ENCODE results near the gene ZNF500. TPM values are rescaled to one million over a fixed set of nuclear protein-coding genes. Genes with fewer than 3 reads are reported as not detected.

The ZNF500 gene
- polyA plus RNA-seq (ENCODE audit: insufficient read length) = 13.9 TPM

- peak; percentile 98 for DNase-seq
These were observed at the start of gene ZNF500 for GRCh38 chr16:4766875-4767628. Gene ZNF500 (minus strand): TSS chr16:4767162. CDS start chr16:4765978, 1,184 bp downstream.

GRCh38 chr16:4814542-4815173, 47.7 kb upstream of the ZNF500 start:
- no peak for DNase-seq

GRCh38 chr16:4814046-4814445, 47.1 kb upstream of the ZNF500 start:
- no peak for DNase-seq

GRCh38 chr16:4813251-4814003, 46.5 kb upstream of the ZNF500 start:
- DNase-seq = no peak

- DNase-seq = no peak
These were observed 44.8 kb upstream of the ZNF500 start for GRCh38 chr16:4811773-4812172.

GRCh38 chr16:4811242-4811641, 44.3 kb upstream of the ZNF500 start:
- DNase-seq = no peak

- DNase-seq = no peak
These were observed 39.3 kb upstream of the ZNF500 start for GRCh38 chr16:4806280-4806679.

GRCh38 chr16:4805231-4805630, 38.3 kb upstream of the ZNF500 start:
- no peak for DNase-seq

GRCh38 chr16:4803898-4804762, 37.2 kb upstream of the ZNF500 start:
- no peak for DNase-seq

- no peak for DNase-seq
These were observed 36.5 kb upstream of the ZNF500 start for GRCh38 chr16:4803401-4803844.

GRCh38 chr16:4802659-4803287, 35.8 kb upstream of the ZNF500 start:
- peak; percentile 91 for DNase-seq

- DNase-seq = no peak
These were observed 35.1 kb upstream of the ZNF500 start, which contains the start of gene ROGDI for GRCh38 chr16:4801962-4802658. Gene ROGDI (minus strand): TSS chr16:4802633. CDS start chr16:4802571, 62 bp downstream.

- no peak for DNase-seq
These were observed 34.3 kb upstream of the ZNF500 start for GRCh38 chr16:4801051-4801961.

- no peak for DNase-seq
These were observed 33.5 kb upstream of the ZNF500 start for GRCh38 chr16:4800290-4801041.

GRCh38 chr16:4799171-4799855, 32.4 kb upstream of the ZNF500 start:
- DNase-seq = no peak

GRCh38 chr16:4798456-4798855, 31.5 kb upstream of the ZNF500 start:
- no peak for DNase-seq

GRCh38 chr16:4797805-4798252, 30.9 kb upstream of the ZNF500 start:
- DNase-seq = no peak
